Stimulated activated CD4-positive, alpha-beta T cell treated with anti-CD3 and anti-CD28 coated beads, Interleukin-2, amount 100 ng/mL, for 24 hours (primary cell): ENCODE data around the gene UTF1.

Experiments
- DNase-seq, 2 donors: peaks; one replicate each; pipeline ENCODE4 v3.0.0-alpha.2; 2020

UTF1 gene

DNA sequence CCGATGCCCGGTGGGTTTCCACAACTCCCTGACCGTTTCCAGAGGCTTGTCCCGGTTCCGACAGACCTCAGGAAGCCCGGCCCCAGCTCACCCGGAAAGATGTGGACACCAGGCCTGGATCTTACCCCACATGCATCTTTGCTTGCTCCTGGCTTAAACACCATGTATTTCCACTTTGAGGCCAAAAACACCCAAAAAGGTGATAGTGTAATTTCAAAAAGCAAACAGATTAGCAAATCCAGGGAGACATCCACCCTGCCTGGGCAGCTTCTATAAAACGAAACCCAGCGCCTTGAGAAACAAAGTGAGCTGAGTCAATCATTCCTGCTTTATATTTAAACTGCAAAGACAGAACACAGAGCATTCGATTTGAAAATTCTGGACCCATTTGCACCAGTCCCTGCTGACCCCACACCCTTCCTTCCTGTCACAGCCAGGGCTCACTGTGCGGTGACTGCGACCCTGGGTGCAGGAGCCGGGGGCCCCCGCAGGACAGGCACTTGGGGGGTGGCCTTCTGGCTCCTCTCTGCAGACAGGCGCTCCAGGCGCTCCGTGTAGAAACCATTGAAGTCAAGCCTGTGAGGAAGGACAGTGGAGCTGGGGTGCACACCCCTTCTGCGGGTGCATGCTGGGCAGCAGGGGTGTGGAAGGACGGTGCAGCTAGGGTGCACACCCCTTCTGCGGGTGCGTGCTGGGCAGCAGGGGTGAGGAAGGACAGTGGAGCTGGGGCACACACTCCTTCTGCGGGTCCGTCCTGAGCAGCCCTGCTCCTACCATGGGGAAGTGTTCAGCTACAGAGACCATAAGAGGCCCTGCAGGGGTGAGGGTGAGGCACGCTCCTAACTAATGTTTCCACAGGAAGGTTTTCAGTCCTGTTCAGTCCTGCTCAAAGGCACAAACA, 49.6 kb downstream of the UTF1 start:
- DNase-seq = no peak

DNA sequence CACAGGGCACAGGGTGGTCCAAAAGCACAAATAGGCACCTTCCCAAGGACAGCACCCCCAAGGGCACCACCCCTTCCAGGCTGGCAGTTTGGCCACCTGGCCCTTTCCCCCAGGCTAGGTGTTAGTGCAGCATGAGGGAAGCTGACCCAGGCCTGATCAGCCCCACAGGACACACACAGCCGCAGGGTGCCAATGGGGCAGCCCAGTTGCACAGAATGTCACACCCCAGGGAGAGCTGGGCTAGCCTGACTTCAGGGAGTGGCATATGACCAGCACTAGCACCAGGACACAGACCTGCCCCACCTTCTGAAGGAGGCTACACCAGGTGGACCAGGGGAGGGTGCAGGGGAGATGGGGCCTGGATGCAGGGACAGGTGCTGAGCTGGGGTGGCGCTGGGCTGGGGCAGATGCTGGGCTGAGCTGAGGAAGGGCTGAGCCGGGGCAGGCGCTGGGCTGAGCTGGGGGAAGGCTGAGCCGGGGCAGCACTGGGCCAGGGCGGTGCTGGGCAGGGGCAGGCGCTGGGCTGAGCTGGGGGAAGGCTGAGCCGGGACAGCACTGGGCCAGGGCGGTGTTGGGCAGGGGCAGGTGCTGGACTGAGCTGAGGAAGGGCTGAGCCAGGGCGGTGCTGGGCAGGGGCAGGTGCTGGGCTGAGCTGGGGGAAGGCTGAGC, 50.5 kb downstream of the UTF1 start:
- DNase-seq = no peak

DNA sequence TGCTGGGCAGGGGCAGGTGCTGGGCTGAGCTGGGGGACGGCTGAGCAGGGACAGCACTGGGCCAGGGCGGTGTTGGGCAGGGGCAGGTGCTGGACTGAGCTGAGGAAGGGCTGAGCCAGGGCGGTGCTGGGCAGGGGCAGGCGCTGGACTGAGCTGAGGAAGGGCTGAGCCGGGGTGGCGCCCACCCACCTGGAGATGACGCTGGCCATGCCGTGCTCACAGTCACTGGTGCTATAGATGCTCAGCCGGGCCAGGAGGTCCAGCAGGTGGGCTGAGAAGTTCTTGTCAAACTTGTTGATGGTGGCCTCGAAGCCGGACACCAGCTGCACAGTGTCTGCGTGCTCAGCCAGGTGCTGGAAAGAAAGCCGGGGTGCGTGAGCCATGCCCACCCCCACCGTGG, 51.1 kb downstream of the UTF1 start:
- DNase-seq = no peak
